Tibial nerve (tissue), 4 donors: Measurements from ENCODE around the gene TTC28.

Experiments
- CTCF ChIP-seq, 5 experiments: fragments of 200-600 bp in 3 of 5; fragments of 450-650 bp in 2 of 5; sonication (generic) in 3 of 5; IDR thresholded peaks; one replicate each; pipeline ENCODE4 v1.5.1; 2016 to 2019; ENCODE audit warnings: antibody characterized with exemption in 5 of 5, mild to moderate bottlenecking in 3 of 5, moderate library complexity in 2 of 5
- EP300 ChIP-seq, 2 donors: sonication (generic); formaldehyde crosslinking; IDR thresholded peaks; one replicate each; pipeline ENCODE4 v1.6.1; 2017; ENCODE audit warnings: antibody characterized with exemption in 2 of 2, mild to moderate bottlenecking in 1 of 2
- POLR2A ChIP-seq, 2 donors: fragments of 450-650 bp; IDR thresholded peaks; one replicate each; pipeline ENCODE4 v1.6.1; 2017; ENCODE audit warnings: antibody characterized with exemption in 2 of 2, mild to moderate bottlenecking in 2 of 2, moderate library complexity in 2 of 2

GRCh38 chr22:28357193-28357592, 322.4 kb downstream of the TTC28 start:
- TF ChIP-seq CTCF (IDR thresholded peaks at IDR 0.05): no peak
- TF ChIP-seq POLR2A (IDR thresholded peaks at IDR 0.05): no peak
- no peak for TF ChIP-seq EP300 (IDR thresholded peaks at IDR 0.05)
